ENCODE results near the gene UGGT1.
"Not testable (repeated sequence)": the region's sequence is repeated elsewhere in the genome, so short reads cannot be mapped to it uniquely, and the experiment has no call there.

The UGGT1 gene

DNA sequence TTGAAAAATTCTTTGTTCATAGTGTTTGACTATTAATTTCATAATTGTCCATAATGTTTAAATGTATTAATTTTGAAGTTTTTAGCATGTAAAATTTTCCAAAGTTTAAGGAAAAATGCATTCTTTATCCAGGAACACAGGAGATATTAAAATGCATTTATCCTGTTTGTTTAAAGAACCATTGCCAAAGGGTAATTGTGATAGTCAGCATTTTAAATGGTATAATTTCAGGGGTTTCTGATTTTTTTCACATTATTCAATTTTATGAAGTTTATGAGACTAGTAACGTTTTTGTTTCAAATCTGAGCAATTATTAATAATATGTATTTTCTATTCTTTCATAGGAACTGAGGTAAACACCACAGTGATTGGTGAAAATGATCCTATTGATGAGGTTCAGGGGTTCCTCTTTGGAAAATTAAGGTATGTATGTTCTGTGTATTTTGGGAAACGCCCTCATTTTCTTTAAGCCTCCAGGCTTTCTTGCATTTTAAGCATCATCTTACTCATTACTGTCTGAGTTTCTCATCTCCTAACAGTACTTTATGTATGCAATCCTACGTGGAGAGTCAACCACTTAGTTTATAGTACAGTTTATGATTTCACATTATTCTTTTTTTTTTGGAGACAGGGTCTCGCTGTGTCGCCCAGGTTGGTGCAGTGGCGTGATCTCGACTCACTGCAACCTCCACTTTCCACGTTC, 25.1 kb downstream of the UGGT1 start:
- DNase-seq = no peak

- DNase-seq = no peak
Measured at GRCh38 chr2:128134573-128134972, 43.6 kb downstream of the UGGT1 start.

- no peak for DNase-seq
Measured at GRCh38 chr2:128137094-128137616, 46.2 kb downstream of the UGGT1 start.

GRCh38 chr2:128139624-128140023, 48.6 kb downstream of the UGGT1 start:
- DNase-seq = no peak

DNA sequence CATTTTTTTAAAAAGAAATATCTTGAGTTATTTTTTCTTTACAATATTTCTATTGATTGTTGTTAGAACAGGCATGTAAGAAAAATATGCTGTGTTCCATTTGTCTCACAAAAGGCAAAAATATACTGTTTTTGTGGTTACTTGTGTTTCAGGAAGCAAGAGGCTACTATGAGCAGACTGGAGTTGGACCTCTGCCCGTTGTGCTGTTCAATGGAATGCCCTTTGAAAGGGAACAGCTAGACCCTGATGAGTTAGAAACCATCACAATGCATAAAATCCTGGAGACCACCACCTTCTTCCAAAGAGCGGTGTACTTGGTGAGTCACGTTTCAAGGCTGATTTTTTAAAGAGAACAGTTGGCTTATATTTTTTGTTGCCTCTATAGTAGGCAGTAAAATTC, 54.7 kb downstream of the UGGT1 start:
- DNase-seq = no peak

- DNase-seq = no peak
Measured at GRCh38 chr2:128153786-128154185, 62.8 kb downstream of the UGGT1 start.

GRCh38 chr2:128154225-128154624, 63.2 kb downstream of the UGGT1 start:
- DNase-seq = no peak

DNA sequence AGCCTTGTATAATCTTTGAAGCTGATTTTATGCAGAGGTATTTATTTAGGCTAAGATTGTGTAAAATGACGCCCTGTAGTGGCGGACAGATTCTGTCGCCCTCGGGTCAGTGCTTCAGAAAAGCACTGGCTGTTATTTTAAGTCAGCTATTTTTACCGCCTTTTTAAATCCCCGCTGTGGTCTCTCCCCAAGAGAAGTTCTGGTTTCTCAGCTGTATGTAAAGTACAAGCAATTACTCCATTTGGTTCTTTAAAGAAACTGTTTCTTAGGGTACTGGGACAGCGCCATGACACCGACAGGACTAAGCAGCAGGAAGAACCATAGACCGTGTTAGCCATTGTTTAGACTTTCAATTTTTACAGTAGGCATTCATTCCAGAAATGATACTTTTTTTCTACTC, 65.0 kb downstream of the UGGT1 start:
- DNase-seq = no peak

- no peak for DNase-seq
Measured at GRCh38 chr2:128156812-128157211, 65.8 kb downstream of the UGGT1 start.

- DNase-seq = no peak
Measured at GRCh38 chr2:128157644-128158043, 66.6 kb downstream of the UGGT1 start.

DNA sequence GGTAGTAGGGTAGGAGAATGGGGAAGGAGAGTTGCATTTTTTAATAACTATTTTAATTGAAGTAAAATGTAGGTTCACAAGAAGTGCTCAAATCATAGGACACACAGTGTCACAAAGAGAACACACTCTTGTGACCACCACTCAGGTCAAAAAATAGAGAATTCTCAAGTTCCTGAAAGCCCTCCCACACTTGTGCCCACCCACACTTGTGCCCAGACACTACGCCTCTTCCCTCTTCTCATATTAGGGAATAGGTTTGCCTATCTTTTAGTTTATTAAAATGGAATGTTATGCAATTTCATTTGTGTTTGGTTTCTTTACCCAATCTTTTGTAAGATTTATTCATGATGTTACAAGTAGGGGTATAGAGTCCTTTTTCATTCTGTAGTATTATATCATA, 67.2 kb downstream of the UGGT1 start:
- no peak for DNase-seq

GRCh38 chr2:128159437-128159836, 68.4 kb downstream of the UGGT1 start:
- no peak for DNase-seq

GRCh38 chr2:128160616-128161275, 69.7 kb downstream of the UGGT1 start:
- DNase-seq = no peak

GRCh38 chr2:128162266-128162665, 71.3 kb downstream of the UGGT1 start:
- no peak for DNase-seq

- no peak for DNase-seq
Measured at GRCh38 chr2:128164311-128164710, 73.3 kb downstream of the UGGT1 start.

GRCh38 chr2:128166746-128167353, 75.8 kb downstream of the UGGT1 start:
- DNase-seq = no peak

GRCh38 chr2:128169094-128169493, 78.1 kb downstream of the UGGT1 start:
- DNase-seq = no peak

- DNase-seq = no peak
Measured at GRCh38 chr2:128169497-128169896, 78.5 kb downstream of the UGGT1 start.

DNA sequence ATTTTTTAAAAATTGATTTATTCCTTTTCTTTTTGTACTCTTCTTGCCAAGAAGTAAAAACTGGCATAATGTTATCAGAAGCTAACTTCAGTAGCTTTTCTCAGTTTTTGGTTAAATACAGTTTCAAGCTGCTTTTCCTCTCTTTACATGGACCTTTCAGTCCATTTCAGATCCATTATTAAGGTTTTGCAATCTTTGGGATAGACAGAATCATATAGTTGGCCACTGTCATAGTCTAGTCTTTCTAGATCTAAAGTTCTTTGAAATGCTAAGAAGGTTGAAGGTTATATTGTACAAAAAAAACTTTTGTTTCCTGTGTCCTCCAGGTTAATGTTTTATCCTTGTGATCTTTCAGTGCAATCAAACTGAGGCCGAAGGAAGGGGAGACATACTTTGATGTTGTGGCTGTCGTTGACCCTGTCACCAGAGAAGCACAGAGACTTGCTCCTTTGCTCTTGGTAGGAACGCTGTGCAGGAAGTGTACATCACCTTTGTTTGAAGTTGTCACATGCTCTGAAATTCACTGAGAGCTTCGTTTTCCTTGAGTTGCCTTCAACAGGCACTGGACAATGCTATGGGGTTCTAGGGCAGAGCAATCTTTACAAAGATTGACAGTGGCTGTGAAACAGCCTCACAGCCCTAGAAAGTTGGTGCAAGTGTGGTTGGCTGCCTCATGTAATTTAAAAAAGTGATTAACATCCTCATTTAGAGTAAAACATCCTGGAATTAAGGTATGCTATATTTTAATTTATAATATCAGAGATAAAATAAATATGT, 79.1 kb downstream of the UGGT1 start:
- DNase-seq = no peak

GRCh38 chr2:128170776-128171175, 79.8 kb downstream of the UGGT1 start:
- no peak for DNase-seq

GRCh38 chr2:128172191-128172590, 81.2 kb downstream of the UGGT1 start:
- no peak for DNase-seq

GRCh38 chr2:128174067-128174466, 83.1 kb downstream of the UGGT1 start:
- not testable (repeated sequence) for DNase-seq

GRCh38 chr2:128177315-128177714, 86.3 kb downstream of the UGGT1 start:
- no peak for DNase-seq
